ENCODE data around the gene CNOT6. TPM values are rescaled to one million over a fixed set of nuclear protein-coding genes. Genes with fewer than 3 reads are reported as not detected.
"Not testable (repeated sequence)": the region's sequence is repeated elsewhere in the genome, so short reads cannot be mapped to it uniquely, and the experiment has no call there.

The CNOT6 gene
- total and polyA plus RNA-seq, 3 donors from 2014 or later, result 22.1 to 29.7 (median 28.9) TPM

DNA sequence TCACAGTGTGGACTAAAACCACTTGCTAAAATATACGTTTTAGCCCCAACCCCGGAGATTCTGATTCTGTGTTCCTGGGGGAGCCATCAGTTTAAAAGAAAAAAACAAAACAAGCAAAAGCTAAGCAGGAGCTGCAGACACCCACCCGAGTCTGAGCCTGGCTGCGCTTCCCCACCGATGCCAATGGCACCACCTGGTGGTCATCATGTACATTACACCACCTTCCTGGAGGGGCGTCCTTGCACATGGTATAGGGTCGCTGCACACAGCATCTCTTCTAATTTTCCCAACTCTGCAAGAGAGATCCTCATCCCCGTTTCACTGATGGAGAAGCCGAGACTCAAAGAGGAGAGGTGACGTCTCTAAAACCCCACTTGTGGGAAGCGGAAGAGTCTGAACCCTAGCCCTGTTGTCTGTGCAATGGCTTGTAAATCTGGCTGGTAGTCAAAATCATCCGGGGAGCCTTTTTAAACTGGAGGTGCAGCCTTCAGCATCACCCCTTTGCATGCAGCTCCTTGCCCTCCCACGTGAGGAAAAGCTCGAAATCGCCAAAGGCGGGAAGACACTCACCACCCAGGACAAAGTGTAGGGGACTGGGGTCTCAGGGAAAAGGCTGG lies 23.1 kb upstream of the CNOT6 start:
- Histone ChIP-seq H3K36me3 (ENCODE audit: low read depth, missing control alignments) (no peaks in the 10 kb centered on the region), H3K27me3 (no peaks in the 10 kb centered on the region), H3K27ac (no peak overlapping the region), H3K4me3 (no peak overlapping the region), H3K9me3 (no peaks in the 10 kb centered on the region), H3K4me1 (no peaks in the 10 kb centered on the region)
- peak; percentile 74 for DNase-seq
- TF ChIP-seq POLR2A (IDR thresholded peaks at IDR 0.05), result no peak
- TF ChIP-seq, protein P1, sequence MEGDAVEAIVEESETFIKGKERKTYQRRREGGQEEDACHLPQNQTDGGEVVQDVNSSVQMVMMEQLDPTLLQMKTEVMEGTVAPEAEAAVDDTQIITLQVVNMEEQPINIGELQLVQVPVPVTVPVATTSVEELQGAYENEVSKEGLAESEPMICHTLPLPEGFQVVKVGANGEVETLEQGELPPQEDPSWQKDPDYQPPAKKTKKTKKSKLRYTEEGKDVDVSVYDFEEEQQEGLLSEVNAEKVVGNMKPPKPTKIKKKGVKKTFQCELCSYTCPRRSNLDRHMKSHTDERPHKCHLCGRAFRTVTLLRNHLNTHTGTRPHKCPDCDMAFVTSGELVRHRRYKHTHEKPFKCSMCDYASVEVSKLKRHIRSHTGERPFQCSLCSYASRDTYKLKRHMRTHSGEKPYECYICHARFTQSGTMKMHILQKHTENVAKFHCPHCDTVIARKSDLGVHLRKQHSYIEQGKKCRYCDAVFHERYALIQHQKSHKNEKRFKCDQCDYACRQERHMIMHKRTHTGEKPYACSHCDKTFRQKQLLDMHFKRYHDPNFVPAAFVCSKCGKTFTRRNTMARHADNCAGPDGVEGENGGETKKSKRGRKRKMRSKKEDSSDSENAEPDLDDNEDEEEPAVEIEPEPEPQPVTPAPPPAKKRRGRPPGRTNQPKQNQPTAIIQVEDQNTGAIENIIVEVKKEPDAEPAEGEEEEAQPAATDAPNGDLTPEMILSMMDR (IDR thresholded peaks at IDR 0.05), result peak; percentile 78 to 97 (median 85)
- 36 to 55% methylated on average over 16 of the region's 16 CpGs for WGBS, 2 donors
- intact Hi-C loops (cut with DNase I; ENCODE audit: low total_unique reads), result no loop called here

DNA sequence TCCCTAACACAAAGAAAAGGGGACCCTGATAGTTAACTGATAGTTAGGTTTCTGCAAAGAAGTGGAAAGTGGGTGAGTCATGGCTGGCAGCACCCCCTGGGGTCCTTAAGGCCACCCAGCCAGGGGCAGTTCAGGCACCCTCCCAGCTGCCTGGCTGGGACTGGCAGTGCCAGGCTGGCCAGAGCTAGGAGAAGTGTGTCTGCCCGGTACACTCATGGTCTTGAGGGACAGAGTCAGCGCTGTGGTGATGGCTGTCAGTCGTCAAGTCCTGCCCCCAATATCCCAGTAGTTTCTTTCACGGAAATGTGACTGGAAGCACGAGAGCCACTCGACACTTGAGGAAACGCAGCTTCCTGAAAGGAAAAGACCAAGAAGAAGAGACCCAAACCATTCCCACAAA lies 22.3 kb upstream of the CNOT6 start:
- H3K27ac ChIP-seq, result no peak overlapping the region
- H3K4me3 ChIP-seq, result no peak overlapping the region
- 75 to 78% methylated on average over 7 of the region's 7 CpGs for WGBS, 2 donors
- no peaks in the 10 kb centered on the region for H3K27me3 ChIP-seq
- intact Hi-C loops (cut with DNase I; ENCODE audit: low total_unique reads), result no loop called here
- TF ChIP-seq POLR2A (IDR thresholded peaks at IDR 0.05), result no peak
- TF ChIP-seq, protein P1 (IDR thresholded peaks at IDR 0.05), result no peak
- H3K4me1 ChIP-seq, result no peaks in the 10 kb centered on the region
- H3K36me3 ChIP-seq (ENCODE audit: low read depth, missing control alignments), result no peaks in the 10 kb centered on the region
- DNase-seq, result no peak
- no peaks in the 10 kb centered on the region for H3K9me3 ChIP-seq

DNA sequence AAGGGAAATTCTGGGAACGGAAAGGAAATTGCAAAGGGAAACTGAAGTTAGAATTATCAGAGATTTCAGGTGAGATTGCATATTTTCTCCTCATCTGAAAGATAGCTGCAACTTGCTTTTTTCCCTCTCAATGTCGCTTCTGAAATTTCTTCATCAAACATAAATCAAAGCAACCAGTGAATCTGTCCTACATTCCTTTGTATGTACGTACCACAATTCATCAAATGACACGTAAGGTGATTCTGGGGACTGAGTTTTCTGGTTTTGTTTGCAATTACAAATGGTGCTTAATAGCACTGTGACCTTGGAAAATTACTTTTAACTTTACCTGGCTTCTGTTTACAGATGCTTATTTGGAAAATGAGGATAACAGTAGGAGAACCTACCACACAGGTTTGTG lies 21.9 kb upstream of the CNOT6 start:
- no peaks in the 10 kb centered on the region for H3K27me3 ChIP-seq
- 78 to 83% methylated on average over 4 of the region's 4 CpGs for WGBS, 2 donors
- H3K36me3 ChIP-seq (ENCODE audit: low read depth, missing control alignments), result no peaks in the 10 kb centered on the region
- intact Hi-C loops (cut with DNase I; ENCODE audit: low total_unique reads), result no loop called here
- DNase-seq, result no peak
- no peaks in the 10 kb centered on the region for H3K9me3 ChIP-seq
- TF ChIP-seq, protein P1 (IDR thresholded peaks at IDR 0.05), result no peak
- TF ChIP-seq POLR2A (IDR thresholded peaks at IDR 0.05), result no peak
- no peak overlapping the region for H3K4me3 ChIP-seq
- H3K4me1 ChIP-seq, result no peaks in the 10 kb centered on the region
- no peak overlapping the region for H3K27ac ChIP-seq

DNA sequence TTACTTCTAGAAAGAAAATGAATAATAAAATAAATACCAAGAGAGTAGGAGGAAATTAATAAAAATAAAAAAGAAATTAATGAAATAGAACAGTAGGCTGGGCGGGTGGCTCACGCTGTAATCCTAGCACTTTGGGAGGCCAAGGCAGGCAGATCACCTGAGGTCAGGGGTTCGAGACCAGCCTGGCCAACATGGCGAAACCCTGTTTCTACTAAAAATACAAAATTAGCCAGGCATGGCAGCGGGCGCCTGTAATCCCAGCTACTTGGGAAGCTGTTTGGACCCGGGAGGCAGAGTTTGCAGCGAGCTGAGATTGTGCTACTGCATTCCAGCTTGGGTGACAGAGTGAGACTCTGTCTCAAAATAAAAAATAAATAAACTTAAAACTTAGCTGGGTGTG lies 20.8 kb upstream of the CNOT6 start:
- 85 to 96% methylated on average over 8 of the region's 8 CpGs for WGBS, 2 donors
- intact Hi-C loops (cut with DNase I; ENCODE audit: low total_unique reads), result not testable (repeated sequence)

DNA sequence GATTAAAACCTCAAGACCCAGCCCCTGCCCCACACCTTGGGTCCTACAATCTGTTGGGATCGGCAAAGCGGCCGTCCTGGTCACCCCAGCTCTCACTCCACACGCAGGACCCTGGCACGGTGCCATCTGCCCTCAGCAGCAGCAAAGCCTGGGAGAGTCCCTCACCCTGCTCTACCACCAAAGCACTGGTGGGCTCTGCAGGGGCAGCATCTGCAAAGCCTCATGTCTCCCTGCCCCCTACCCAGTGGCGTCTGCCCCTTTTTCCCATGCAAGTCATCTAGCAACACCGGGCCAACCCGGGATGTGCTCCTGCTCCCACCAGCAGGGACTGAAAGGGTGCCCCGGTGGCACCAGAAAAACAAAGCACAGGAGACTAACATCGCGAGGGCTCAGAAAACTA lies 19.6 kb upstream of the CNOT6 start:
- no peak overlapping the region for H3K27ac ChIP-seq
- H3K27me3 ChIP-seq, result no peaks in the 10 kb centered on the region
- no peak for DNase-seq
- WGBS, 2 donors, result 84% methylated on average over 11 of the region's 11 CpGs; no CpG with 5 or more reads in 1 of the 2 donors
- H3K4me3 ChIP-seq, result no peak overlapping the region
- no peaks in the 10 kb centered on the region for H3K9me3 ChIP-seq
- no peaks in the 10 kb centered on the region for H3K36me3 ChIP-seq (ENCODE audit: low read depth, missing control alignments)
- H3K4me1 ChIP-seq, result no peaks in the 10 kb centered on the region
- TF ChIP-seq, protein P1 (IDR thresholded peaks at IDR 0.05), result no peak
- TF ChIP-seq POLR2A (IDR thresholded peaks at IDR 0.05), result no peak
- intact Hi-C loops (cut with DNase I; ENCODE audit: low total_unique reads), result no loop called here

More for the DNA sequence above, 20.8 kb upstream of the CNOT6 start:
- H3K9me3 ChIP-seq; H3K36me3 ChIP-seq (ENCODE audit: low read depth, missing control alignments); H3K4me3 ChIP-seq; H3K27me3 ChIP-seq; H3K27ac ChIP-seq; DNase-seq; H3K4me1 ChIP-seq: not testable (repeated sequence)

DNA sequence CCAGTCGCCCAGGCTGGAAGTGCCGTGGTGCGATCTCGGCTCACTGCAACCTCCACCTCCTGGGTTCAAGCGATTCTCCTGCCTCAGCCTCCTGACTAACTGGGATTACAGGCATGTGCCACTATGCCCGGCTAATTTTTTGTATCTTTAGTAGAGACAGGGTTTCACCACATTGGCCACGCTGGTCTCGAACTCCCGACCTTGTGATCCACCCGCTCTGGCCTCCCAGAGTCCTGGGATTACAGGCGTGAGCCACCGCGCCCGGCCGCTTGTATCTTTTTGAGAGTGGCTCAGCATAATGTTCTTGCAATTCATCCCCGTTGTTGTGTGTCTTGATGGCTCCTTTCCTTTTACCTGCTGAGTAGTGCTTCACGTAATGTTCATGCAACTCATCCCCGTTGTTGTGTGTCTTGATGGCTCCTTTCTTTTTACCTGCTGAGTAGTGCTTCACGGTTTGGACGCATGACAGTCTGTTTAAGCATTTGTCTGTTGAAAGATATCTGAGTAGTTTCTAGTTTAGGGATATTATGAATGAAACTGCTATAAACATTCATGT lies 18.1 kb upstream of the CNOT6 start:
- H3K36me3 ChIP-seq (ENCODE audit: low read depth, missing control alignments); H3K27me3 ChIP-seq; H3K27ac ChIP-seq; intact Hi-C loops (cut with DNase I; ENCODE audit: low total_unique reads); H3K9me3 ChIP-seq; H3K4me3 ChIP-seq; H3K4me1 ChIP-seq; DNase-seq: not testable (repeated sequence)
- 91 to 92% methylated on average over 20 of the region's 20 CpGs for WGBS, 2 donors

Measured in testis (tissue), 3 donors.